NCI-H2196 treated with DMSO at 0.1 percent for 48 hours (cell line): ENCODE data around the gene DNM2.
"Not testable (repeated sequence)": the region's sequence is repeated elsewhere in the genome, so short reads cannot be mapped to it uniquely, and the experiment has no call there.

Source experiments
- DNase-seq: peaks from one replicate; lab custom pipeline; 2025; ENCODE audit not compliant: unreplicated experiment; lab: John Stamatoyannopoulos, UW

DNM2 gene

DNA sequence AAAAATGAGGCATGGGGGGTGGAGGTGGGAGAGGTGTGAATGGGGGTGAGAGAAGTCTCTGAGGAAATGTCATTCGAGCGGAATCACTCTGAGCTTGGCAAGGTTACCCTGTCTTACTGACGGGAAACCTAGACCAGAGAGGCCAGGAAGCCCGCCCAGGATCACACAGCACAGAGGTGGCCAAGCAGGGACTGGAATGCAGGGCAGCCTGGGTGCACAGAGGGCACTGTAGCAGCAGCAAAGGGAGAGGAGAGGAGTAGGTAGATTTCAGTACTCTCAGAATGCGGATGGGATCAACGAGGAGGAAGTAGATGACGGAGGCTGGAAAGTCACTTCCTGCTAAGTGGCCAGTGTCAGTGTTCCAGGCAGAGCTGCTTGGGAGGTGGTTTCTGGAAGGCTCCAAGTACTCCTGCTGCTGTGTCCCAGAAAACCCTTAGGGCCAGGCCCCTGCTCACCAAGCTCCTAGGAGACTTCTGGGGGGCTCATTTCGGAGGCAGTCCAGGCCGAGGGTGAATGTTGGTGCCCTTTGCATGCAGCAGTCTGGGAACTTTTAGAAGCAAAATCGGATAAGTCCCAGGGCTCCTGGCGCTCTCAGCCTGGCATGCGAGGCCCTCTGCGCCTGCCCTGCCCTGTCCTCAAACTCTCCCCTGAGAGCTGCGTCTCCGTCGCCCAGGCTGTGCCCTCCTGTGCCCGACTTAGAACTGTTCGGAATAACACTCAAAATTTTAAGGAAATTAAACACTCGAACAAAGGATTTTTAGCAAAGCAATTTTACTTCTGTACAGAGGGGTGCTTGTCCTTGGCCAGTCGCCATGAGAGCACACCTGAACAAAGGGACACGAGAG is 33.5 kb downstream of the DNM2 start:
- DNase-seq, result no peak

DNA sequence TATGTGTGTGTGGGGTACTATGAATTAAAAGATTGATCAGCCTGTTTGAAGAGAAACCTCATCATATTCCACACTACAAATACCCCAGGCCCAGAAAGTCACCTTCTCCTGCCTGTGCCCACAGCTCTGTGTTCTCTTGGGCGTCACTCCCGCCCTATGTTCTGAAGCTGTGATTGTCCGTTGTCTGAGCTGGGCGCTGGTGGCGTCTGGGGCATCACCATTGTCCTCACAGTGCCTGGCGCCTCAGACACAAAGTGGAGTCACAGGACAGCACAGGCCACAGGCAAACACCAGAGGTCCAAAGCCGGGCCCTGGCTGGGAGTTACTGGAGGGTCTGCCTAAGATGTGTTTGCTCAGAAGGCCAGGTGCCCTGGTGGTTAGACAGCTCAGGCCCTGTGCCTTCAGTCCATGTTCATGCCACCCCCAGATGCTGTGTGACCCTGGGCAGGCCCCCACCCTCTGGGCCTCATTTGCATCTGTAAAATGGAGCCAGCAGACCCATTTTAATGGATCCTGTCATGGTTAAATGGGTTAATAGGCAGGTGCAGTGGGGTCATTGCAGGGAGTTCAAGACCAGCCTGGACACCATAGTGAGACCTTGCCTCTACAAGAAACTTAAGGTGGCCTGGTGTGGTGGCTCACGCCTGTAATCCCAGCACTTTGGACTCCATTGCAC is 34.5 kb downstream of the DNM2 start:
- no peak for DNase-seq

DNA sequence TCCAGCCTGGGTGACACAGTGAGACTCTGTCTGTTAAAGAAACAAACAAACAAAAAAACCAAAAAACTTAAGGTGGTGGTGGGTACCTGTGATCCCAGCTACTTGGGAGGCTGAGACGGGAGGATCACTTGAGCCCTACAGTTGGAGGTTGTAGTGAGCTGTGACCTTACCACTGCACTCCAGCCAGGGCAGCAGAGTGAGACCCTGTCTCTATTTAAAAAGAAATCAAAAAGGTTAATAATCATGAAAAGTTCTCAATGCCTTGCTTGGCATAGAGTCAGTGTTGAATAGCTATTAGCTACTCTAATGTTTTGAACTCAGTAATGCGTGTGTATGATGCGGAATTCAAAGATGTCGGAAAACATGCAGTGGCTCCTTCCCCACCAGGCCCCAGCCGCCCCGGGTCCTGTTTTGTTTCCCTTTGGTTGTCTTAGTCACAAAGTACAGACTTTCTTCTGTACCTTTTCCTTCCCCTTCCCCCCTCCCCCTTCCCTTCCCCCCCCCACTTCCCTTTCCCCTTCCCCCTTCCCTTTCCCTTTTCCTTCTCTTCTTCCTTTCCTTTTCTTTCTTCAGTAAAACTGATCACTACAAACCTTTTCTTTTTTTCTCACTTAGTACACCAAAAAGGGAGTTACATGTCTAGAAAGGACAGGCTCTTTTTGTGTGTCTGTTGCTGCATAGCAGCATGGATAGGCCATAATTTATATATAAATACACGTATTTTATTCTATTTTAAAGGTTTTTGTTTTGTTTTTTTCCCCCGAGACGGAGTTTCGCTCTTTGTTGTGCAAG is 35.2 kb downstream of the DNM2 start:
- no peak for DNase-seq

DNA sequence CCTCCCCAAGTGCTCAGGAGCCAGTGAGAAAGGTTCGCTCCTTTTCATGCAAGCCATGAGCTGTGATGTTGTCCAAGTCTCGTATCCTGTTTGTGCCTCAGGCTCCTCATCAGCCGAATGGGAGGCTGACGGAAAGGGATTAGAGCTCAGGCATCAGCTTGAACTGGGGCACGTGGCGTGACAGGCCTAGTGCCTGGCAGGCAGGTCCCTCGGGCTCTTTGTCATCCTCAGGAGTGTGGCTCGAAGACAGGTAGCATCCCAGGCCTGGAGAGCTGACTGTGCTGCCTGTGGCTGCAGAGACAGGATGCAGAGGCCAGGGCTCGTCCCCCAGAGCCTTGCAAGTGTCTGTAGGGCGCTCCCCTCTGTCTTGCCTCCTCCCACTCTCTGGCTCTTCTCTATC is 38.5 kb downstream of the DNM2 start:
- no peak for DNase-seq

DNA sequence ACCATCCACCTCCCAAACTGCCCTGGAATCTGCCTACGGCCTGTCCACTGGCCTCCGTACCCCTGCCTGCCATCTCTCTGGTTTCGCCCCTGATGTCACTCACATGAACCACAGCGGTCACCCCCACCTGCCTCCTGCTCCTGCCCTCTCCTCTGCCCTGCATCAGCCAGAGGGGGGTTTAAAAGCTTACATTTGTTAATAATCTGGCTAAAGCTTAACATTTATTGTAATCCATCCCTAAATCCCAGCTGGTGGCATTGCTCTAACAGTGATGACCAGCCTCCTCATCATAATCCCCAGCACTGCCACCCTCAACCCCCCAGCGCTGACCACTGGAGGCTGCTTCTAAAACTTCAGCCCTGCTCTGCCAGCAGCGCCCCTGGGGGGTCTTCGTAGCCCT is 38.9 kb downstream of the DNM2 start:
- no peak for DNase-seq

DNA sequence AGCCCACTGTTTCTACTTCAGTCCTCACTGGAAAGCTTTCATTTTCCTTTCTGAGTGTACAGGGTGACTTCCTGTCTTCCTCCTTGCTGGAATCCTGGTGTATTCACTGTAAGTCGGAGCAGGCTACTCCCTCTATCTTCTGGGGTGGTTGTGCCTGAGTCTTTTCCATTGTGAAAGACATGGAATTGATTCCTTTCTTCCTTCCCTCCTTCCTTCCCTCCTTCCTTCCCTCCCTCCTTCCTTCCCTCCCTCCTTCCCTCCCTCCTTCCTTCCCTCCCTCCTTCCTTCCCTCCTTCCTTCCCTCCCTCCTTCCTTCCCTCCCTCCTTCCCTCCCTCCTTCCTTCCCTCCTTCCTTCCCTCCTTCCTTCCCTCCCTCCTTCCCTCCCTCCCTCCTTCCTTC is 40.2 kb downstream of the DNM2 start:
- DNase-seq, result not testable (repeated sequence)

DNA sequence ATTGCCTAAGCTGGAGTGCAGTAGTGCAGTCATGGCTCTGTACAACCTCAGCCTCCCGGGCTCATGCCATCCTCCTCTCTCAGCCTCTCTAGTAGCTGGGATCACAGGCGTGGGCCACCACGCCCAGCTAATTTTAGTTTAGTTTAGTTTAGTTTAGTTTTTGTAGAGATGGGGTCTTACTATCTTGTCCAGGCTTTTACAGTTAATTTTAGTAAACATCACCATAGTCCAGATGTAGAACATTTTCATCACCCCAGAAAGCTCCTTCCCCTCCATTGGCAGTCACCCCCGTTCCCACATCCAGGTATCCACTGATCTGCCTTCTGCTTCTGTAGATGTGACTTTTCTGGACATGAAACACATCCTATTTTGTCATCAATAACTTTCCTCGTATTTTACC is 41.1 kb downstream of the DNM2 start:
- no peak for DNase-seq

DNA sequence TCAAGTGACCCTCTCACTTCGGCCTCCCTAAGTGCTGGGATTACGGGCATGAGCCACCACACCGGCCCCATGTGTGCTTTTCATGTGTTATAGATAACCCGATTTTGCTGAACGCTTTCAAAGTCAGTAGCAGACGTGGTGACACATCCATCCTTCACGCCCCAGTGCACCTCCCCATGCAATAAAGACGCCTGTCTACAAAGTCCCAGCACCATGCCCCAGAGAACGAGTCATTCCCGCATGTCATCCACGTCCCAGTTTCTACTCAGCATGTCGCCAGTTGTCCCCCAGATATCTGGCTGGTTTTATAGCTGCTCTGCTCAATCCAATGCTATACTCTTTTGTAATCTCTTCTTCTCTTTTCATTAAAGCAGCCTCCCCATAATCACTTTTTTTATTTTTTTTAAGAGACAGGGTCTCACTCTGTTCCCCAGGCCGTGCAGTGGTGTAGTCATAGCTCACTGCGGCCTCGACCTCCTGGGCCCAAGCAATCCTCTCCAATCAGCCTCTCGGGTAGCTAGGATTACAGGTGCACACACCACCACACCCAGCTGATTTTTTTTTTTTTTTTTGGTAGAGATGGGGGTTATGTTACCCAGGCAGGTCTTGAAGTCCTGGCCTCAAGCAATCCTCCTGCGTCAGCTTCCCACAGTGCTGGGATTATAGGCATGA is 42.5 kb downstream of the DNM2 start:
- no peak for DNase-seq

DNA sequence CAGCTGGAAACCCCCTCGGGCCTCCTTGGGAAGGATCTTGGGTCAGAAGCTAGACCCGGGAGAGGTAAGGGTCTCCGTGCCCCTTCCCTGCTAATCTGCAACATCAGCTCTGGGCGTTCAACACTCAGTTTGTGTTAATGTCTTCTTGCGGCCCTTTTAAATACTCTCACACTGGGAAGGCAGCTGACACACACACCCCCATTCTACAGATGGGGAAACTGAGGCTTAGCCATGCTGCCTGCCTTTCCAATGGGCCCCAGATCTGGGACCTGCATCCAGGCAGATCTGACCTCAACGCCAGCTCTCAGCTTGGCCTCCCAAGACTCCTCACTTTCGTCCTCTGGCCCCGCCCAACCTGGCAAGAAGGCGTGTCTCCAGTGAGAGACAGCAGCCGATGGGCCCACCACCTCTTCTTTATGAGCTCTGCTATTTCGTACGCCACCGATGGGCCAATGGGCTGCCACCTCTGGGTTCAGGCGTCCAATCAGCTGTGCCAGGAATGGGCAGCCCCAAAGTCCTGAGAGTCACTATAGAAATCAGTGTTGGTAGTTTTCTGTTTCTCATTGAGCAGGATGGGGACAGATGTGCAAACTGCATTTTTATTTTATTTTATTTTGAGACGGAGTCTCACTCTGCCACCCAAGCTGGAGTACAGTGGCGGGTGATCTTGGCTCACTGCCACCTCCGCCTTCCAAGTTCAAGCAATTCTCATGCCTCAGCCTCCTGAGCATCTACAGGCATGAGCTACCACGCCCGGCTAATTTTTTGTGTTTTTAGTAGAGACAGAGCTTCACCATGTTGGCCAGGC is 43.8 kb downstream of the DNM2 start:
- no peak for DNase-seq

DNA sequence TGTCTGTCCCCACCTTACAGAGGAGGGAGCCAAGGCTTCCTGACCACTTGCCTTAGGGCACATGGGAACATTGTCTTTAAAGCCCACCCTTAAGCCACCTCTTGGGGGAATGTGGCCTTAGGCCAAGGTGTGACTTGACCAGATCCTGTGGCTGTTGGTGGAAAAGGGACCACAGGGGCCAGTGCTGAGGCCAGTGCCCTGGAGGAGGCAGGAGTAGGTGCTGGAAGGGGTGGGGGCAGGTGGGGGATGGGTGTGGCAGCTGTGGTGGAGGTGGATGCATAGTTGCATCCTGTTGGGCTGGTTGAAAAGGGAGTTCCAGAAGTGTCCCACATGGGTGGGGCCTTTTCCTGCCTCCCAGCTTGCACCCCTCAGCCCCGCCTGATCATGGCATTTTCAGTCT is 44.8 kb downstream of the DNM2 start:
- DNase-seq, result no peak

DNA sequence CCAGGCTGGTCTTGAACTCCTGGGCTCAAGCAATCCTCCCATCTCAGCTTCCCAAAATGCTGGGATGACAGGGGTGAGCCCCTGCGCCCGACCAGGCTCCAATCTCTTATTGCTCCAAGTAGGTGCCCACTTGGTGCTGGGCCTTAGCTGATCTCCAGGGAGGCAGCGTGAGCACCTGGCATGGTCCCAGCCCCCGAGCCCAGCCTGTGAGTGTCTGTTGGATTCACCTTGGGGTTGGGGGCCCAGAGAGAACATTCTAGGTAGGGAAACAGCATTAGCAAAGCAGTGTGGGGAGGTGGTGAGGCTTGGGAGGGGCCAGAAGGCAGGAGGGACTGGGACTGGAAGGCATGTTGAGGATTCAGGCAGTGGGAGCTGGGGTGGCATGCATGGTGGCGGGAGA is 45.5 kb downstream of the DNM2 start:
- DNase-seq, result no peak

DNA sequence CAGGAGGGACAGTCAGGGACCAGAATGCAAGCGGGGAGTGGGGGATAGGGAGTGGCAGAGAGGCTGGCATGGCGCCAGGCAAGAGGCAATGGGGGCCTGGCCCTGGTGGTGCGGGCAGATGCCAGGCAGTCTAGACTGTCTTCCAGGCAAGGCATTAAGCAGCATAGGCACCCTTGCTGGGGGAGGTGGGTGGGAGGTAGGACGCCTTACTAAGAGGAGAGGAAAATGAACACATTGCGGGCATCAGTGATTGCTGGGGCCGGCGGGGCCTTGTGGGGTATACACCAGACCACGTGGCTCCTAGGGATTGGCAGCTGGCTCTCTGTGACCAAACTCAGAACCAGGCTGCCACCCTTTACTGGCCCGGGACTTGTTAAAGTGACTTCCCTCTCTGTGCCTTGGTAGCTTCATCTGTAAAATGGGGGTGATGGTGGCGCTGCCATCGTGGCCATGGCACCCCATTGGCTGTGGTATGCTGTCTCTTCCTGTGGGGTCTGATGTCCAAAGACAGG is 46.0 kb downstream of the DNM2 start:
- no peak for DNase-seq

DNA sequence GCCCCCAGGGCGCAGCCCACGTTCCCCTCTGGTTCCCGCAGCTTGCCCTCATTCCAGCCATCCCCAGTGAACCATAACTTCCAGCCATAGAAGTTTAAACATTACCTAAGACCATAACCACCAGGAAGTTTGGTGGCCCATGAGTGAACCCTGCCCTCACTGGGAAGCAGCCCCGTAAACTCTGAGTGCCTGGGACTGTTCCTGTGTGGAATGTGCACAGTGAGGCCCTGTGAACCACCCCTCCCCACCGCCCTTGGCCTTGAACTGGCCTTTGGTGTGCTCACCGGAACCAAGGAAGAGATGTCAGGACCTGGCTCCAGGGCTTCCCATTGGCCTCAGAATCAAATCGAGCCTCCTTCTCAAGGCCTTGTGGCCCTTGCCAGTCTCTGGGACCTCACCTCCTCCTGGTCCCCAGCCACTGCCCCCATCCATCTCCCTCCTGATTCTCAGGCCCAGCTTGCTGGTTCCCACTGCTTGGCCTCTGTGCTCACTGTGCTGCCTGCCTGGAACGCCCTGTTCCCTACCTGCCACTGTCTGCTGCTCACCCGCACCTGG is 46.5 kb downstream of the DNM2 start:
- no peak for DNase-seq

DNA sequence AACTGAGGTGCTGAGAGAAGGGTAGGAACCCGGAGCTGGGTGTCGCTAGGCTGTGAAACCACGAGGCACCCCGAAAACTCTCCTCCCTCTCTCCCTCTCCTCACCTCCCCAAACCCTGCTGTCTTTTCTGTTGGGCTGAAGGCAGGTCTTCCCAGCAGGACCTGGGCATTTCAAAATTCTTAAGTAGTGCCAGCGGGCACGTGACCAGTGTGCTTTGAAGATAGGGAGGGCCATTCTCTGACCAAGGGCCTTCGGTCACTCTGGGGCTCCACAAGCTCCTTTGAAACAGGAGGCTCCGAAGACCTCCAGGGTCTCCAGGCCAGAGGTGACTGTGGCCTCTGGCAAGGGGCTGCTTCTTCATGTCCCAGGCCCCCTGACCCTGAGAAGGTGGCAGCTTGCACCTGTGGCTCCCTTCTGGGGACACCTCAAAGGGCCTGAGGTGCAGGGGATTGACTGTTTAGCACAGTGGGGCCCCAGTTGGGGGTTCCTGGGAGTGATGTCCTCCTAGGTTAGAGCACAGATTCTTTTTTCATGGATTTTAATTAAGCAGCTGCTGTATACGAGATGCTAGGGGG is 48.3 kb downstream of the DNM2 start:
- no peak for DNase-seq

DNA sequence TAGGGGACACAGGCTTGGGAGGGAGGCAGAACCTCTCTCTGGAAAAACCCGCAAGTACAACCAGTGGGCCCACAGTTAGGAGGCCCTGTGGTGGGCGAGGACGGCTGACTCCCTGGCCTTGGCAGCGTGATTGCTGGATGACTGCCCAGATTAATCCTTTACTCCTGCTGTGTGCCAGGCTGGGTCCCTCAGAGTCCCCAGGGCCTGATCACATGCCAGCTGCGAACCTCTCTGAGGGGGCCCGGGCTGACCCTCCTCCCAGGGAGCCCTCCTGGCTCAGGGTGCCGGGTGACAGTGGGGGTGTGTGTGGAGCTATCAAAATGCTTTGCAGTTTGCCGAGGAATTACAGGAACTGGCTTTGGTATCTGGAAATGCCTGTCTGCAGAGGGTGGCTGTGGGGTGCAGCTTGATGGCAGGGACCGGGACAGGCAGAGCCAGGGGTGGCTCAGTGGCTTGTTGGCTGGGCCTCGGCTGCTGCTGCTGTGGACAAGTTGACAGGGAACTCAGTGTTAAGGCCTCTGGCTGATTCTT is 48.9 kb downstream of the DNM2 start:
- DNase-seq, result no peak

DNA sequence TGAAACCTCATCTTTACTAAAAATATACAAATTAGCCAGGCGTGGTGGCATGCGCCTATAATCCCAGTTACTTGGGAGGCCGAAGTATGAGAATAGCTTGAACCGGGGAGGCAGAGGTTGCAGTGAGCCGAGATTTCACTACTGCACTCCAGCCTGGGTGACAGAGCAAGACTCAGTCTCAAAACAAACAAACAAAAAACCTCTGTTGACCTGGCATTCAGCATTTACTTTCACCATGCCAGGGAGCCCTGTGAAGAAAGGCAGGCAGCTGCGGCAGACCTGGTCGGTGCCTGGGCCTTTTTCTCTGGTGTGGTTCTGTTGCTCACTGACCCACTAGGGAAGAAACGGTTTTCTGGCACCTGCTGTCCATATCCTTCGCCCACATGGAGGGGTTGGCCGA is 49.8 kb downstream of the DNM2 start:
- no peak for DNase-seq

DNA sequence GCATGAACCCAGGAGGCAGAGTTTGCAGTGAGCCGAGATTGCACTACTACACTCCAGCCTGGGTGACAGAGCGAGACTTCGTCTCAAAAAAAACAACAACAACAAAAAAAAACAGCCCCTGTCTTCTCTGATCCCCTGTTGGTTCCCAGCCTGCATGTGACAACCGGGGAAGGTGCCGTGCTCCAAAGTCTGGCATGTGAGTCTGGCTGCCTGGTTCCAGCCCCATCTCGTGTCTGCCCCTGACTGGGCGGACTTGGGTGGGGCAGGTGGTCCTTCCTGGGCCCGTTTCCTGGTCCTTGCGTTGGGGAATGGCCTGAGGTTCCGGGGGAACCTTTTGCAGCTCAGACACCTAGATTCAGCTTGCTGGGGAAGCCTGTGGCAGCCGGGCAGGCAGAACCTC is 50.5 kb downstream of the DNM2 start:
- no peak for DNase-seq

DNA sequence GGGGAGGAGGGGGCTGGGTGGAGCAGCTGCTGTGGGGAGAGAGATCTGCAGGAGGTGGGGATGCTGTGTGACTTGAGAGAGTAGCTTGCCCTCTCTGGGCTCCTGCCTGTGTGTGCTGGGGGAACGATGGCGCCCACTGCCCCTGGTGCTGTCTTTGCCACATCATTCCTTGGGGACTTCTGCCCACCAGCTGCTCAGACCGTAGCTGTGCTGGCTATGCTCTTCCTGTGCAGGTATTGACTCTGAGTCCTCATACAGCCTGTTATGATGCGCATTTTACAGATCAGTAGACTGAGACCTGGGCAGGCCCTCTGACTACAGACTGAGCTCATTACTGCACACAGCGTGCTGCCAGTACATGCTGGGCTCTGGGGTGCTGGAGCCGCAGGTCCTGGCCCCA is 51.1 kb downstream of the DNM2 start:
- DNase-seq, result no peak
